H9 (cell line): ENCODE results near the gene IER5L. TPM values are rescaled to one million over a fixed set of nuclear protein-coding genes. Genes with fewer than 3 reads are reported as not detected.

ENCODE experiments used
- DNase-seq: peaks from one replicate; pipeline ENCODE4 v3.0.0-alpha.2; 2017
- H2AFZ ChIP-seq: one replicate; pipeline ENCODE4 v1.6.1; 2013; ENCODE audit warnings: mild to moderate bottlenecking, low read length, control low read depth, moderate library complexity
- H2AK5ac ChIP-seq: 2 replicates; pipeline ENCODE4 v1.6.1; 2013; ENCODE audit warnings: low read length, control low read depth, mixed read lengths; ENCODE audit not compliant: insufficient read length
- H2BK120ac ChIP-seq: one replicate; pipeline ENCODE4 v1.6.1; 2013; ENCODE audit warnings: low read depth, mild to moderate bottlenecking, low read length, control low read depth, inconsistent platforms; ENCODE audit not compliant: poor library complexity, severe bottlenecking
- H2BK12ac ChIP-seq: 2 replicates; pipeline ENCODE4 v1.6.1; 2013; ENCODE audit warnings: low read length, control low read depth, mixed read lengths, low read depth; ENCODE audit not compliant: insufficient read length
- H2BK15ac ChIP-seq: 2 replicates; pipeline ENCODE4 v1.6.1; 2013; ENCODE audit warnings: low read depth, low read length, control low read depth
- H2BK20ac ChIP-seq: one replicate; pipeline ENCODE4 v1.6.1; 2013; ENCODE audit warnings: low read depth, mild to moderate bottlenecking, low read length, control low read depth, inconsistent platforms; ENCODE audit not compliant: poor library complexity, severe bottlenecking
- H2BK5ac ChIP-seq: 2 replicates; pipeline ENCODE4 v1.6.1; 2013; ENCODE audit warnings: low read length, control low read depth, mixed read lengths; ENCODE audit not compliant: insufficient read length
- H3K14ac ChIP-seq: 2 replicates; pipeline ENCODE4 v1.6.1; 2013; ENCODE audit warnings: low read length, control low read depth; ENCODE audit not compliant: insufficient read depth
- H3K18ac ChIP-seq: 2 replicates; pipeline ENCODE4 v1.6.1; 2013; ENCODE audit warnings: low read depth, mild to moderate bottlenecking, mixed read lengths, low read length, control low read depth; ENCODE audit not compliant: insufficient read length
- H3K23ac ChIP-seq: 2 replicates; pipeline ENCODE4 v1.6.1; 2013; ENCODE audit warnings: low read length, control low read depth, mixed read lengths, low read depth; ENCODE audit not compliant: insufficient read length
- H3K23me2 ChIP-seq: 2 replicates; pipeline ENCODE4 v1.6.1; 2013; ENCODE audit warnings: low read depth, mild to moderate bottlenecking, mixed read lengths, low read length, control low read depth; ENCODE audit not compliant: insufficient read length, poor library complexity, severe bottlenecking
- H3K27ac ChIP-seq: 2 replicates; pipeline ENCODE4 v1.5.1; 2013; ENCODE audit warnings: low read length, control low read depth, mixed read lengths, low read depth; ENCODE audit not compliant: insufficient read length
- H3K27me3 ChIP-seq: 2 replicates; pipeline ENCODE4 v1.6.1; 2013; ENCODE audit warnings: low read length, control low read depth, inconsistent platforms; ENCODE audit not compliant: insufficient read depth
- H3K4ac ChIP-seq: 2 replicates; pipeline ENCODE4 v1.6.1; 2013; ENCODE audit warnings: low read depth, mild to moderate bottlenecking, control low read depth, inconsistent platforms, low read length, moderate library complexity
- H3K4me1 ChIP-seq: 2 replicates; pipeline ENCODE4 v1.6.1; 2013; ENCODE audit warnings: low read length, control low read depth, inconsistent platforms; ENCODE audit not compliant: insufficient read depth
- H3K4me2 ChIP-seq: 2 replicates; pipeline ENCODE4 v1.6.1; 2013; ENCODE audit warnings: low read length, control low read depth, mixed read lengths; ENCODE audit not compliant: insufficient read length, insufficient read depth
- H3K56ac ChIP-seq: 2 replicates; pipeline ENCODE4 v1.6.1; 2013; ENCODE audit warnings: low read depth, mild to moderate bottlenecking, mixed read lengths, low read length, control low read depth; ENCODE audit not compliant: insufficient read length
- H3K79me1 ChIP-seq: 2 replicates; pipeline ENCODE4 v1.6.1; 2013; ENCODE audit warnings: low read depth, mild to moderate bottlenecking, moderate library complexity, low read length, control low read depth, inconsistent platforms; ENCODE audit not compliant: insufficient read depth, poor library complexity, severe bottlenecking
- H3K79me2 ChIP-seq: 2 replicates; pipeline ENCODE4 v1.6.1; 2013; ENCODE audit warnings: low read length, control low read depth, inconsistent platforms; ENCODE audit not compliant: insufficient read depth
- H3K9ac ChIP-seq: 2 replicates; pipeline ENCODE4 v1.6.1; 2013; ENCODE audit warnings: low read length, control low read depth, mixed read lengths; ENCODE audit not compliant: insufficient read length; ENCODE audit errors: extremely low read depth
- H3K9me3 ChIP-seq: one replicate; pipeline ENCODE4 v1.6.1; 2013; ENCODE audit warnings: low read depth, low read length, inconsistent platforms; ENCODE audit not compliant: control insufficient read depth
- H3T11ph ChIP-seq: one replicate; pipeline ENCODE4 v1.6.1; 2013; ENCODE audit warnings: mild to moderate bottlenecking, low read length, control low read depth, inconsistent platforms
- H4K20me1 ChIP-seq: one replicate; pipeline ENCODE4 v1.6.1; 2013; ENCODE audit not compliant: control insufficient read depth, insufficient read length, insufficient read depth
- H4K5ac ChIP-seq: 2 replicates; pipeline ENCODE4 v1.6.1; 2013; ENCODE audit warnings: low read depth, mild to moderate bottlenecking, mixed read lengths, low read length, control low read depth; ENCODE audit not compliant: insufficient read length
- H4K8ac ChIP-seq: replicated peaks from 2 replicates; pipeline ENCODE4 v1.6.1; 2013; ENCODE audit warnings: low read length, control low read depth, mixed read lengths, low read depth; ENCODE audit not compliant: insufficient read length
- H4K91ac ChIP-seq: 2 replicates; pipeline ENCODE4 v1.6.1; 2013; ENCODE audit warnings: low read depth, mild to moderate bottlenecking, moderate library complexity, mixed read lengths, low read length, control low read depth; ENCODE audit not compliant: insufficient read length
- H3K27ac Mint-ChIP-seq, 3 experiments: 2 replicates in 2 of 3; 3 replicates in 1 of 3; pipeline ENCODE4 v1.8.0; 2020 to 2021; ENCODE audit warnings: mixed read lengths in 3 of 3, mild to moderate bottlenecking in 1 of 3, moderate library complexity in 1 of 3
- H3K27me3 Mint-ChIP-seq: 2 replicates; pipeline ENCODE4 v1.8.0; 2021; ENCODE audit warnings: low read depth, mild to moderate bottlenecking, moderate library complexity, mixed read lengths
- H3K36me3 Mint-ChIP-seq, 3 experiments: 2 replicates in 2 of 3; 3 replicates in 1 of 3; pipeline ENCODE4 v1.8.0; 2020 to 2021; ENCODE audit warnings: low read depth in 3 of 3, mixed read lengths in 3 of 3; ENCODE audit not compliant: insufficient read depth in 1 of 3
- H3K4me1 Mint-ChIP-seq, 2 experiments: 2 replicates each; pipeline ENCODE4 v1.8.0; 2020; ENCODE audit warnings: mixed read lengths in 2 of 2
- H3K4me3 Mint-ChIP-seq, 2 experiments: 2 replicates in 1 of 2; 3 replicates in 1 of 2; pipeline ENCODE4 v1.8.0; 2020 to 2021; ENCODE audit warnings: mild to moderate bottlenecking in 2 of 2, mixed read lengths in 2 of 2, moderate library complexity in 1 of 2
- H3K9me3 Mint-ChIP-seq, 2 experiments: 2 replicates in 1 of 2; 3 replicates in 1 of 2; pipeline ENCODE4 v1.8.0; 2020; ENCODE audit warnings: mild to moderate bottlenecking in 2 of 2, mixed read lengths in 2 of 2, moderate library complexity in 1 of 2
- CTCF ChIP-seq: fragments of 200-600 bp; sonication (generic); conservative IDR thresholded peaks from 3 replicates; pipeline ENCODE4 v1.8.0; 2021; ENCODE audit warnings: antibody characterized with exemption, mild to moderate bottlenecking
- WGBS: extraction: QIAGEN DNeasy Blood & Tissue Kit; methylation state at CpG from one replicate; pipeline ENCODE4 v1.1.7; 2013; ENCODE audit warnings: missing lambda C conversion rate, low lambda C conversion rate, mixed read lengths; ENCODE audit not compliant: insufficient read length; ENCODE audit errors: extremely low coverage; 5-methylcytosine and 5-hydroxymethylcytosine counted together
- total RNA-seq: library from RNA; stranded (reverse); gene quantifications from 2 replicates; pipeline ENCODE4 v1.2.1, GENCODE V29; 2021

IER5L gene
- total RNA-seq, 1 experiment from 2014 or later: 1.0 TPM

- Histone ChIP-seq H3K56ac (no peak overlapping the region), H3K27ac (no peak overlapping the region), H3K14ac (no peak overlapping the region), H2AFZ (no peak overlapping the region), H4K5ac (no peak overlapping the region), H2BK12ac (no peak overlapping the region), H4K91ac (no peak overlapping the region), H2BK20ac (no peak overlapping the region), H3T11ph (no peak overlapping the region), H2BK120ac (no peak overlapping the region), H3K27me3 (peaks cover 34% of the 10 kb centered on the region), H3K9ac (no peak overlapping the region), H3K23ac (no peak overlapping the region), H3K18ac (no peak overlapping the region), H4K20me1 (no peaks in the 10 kb centered on the region), H3K4ac (no peak overlapping the region), H3K79me1 (no peaks in the 10 kb centered on the region), H3K4me1 (no peaks in the 10 kb centered on the region), H3K79me2 (no peaks in the 10 kb centered on the region), H2AK5ac (no peak overlapping the region), H3K4me2 (no peak overlapping the region), H3K9me3 (no peaks in the 10 kb centered on the region), H4K8ac (no peak overlapping the region), H3K23me2 (no peaks in the 10 kb centered on the region), H2BK15ac (no peak overlapping the region), H2BK5ac (no peak overlapping the region)
- Mint-ChIP-seq H3K27ac (no peak overlapping the region; a peak in 1 of 7 replicates), H3K36me3 (no peaks in the 10 kb centered on the region; a peak in 1 of 7 replicates), H3K4me1 (peaks cover 7 to 13% of the 10 kb centered on the region in 2 experiments), H3K4me3 (peak overlapping the region in 1 of 2 experiments; percentile 15; a peak in 1 of 5 replicates), H3K27me3 (peaks cover 100% of the 10 kb centered on the region), H3K9me3 (peaks cover 3% of the 10 kb centered on the region in 2 experiments; a peak in 2 of 5 replicates)
- TF ChIP-seq CTCF: no peak
- no CpG with 5 or more reads among the region's 6 CpGs for WGBS
- no peak for DNase-seq
These were observed 7.3 kb upstream of the IER5L start for GRCh38 chr9:129185402-129185801.
